Measurements from ENCODE around the gene PLA2G2A. TPM values are rescaled to one million over a fixed set of nuclear protein-coding genes. Genes with fewer than 3 reads are reported as not detected.

Gene PLA2G2A
- total RNA-seq, 1 experiment from 2014 or later = not detected

DNA sequence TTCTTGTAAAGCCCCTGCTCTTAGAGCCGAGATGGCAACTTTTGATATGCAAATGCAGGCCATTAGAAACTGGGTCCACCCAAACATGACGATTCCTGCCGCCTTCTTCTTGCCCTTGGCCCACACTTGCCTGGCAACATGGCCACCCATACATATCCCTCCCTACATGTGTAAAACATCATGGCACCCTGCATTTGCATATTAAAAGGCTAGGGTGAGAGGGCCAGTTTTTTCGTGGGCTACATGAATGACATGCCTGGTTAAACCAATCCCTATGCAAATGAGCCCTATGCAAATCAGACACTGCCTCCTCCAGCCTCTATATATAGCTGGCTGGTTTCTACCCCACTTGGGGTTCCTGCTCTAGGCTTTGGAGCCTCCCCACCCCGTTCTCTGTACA, 18.8 kb downstream of the PLA2G2A start:
- H3K9me3 ChIP-seq (replicated peaks) = no peaks in the 10 kb centered on the region
- no peak overlapping the region for H3K4me3 ChIP-seq
- H3K27ac ChIP-seq = no peak overlapping the region
- no peaks in the 10 kb centered on the region for H3K36me3 ChIP-seq
- no peaks in the 10 kb centered on the region for H3K4me1 ChIP-seq (replicated peaks)
- H3K27me3 ChIP-seq (replicated peaks) = peaks cover 8% of the 10 kb centered on the region
- DNase-seq (ENCODE audit: low read depth in 1 of 2, low spot score in 2 of 2) = no peak

DNA sequence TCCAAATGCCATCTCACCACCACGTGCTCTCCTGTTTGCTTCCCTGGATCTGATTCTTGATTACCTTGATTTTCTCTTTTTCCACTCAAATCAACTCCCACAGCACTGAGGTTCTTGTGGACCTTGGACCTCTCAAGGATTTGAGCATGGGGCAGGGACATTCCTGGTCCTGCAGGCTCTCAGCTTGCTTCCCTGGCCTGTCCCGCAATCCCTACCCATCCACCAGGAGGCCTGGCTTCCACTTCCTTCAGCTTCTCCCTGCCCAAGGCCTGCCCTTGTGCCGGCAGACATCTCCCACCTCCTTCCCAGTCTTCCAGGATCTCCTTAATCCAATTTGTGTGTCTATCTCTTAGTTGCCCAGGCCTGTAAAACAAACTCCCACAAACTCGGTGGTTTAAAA, 21.6 kb downstream of the PLA2G2A start:
- DNase-seq (ENCODE audit: low read depth in 1 of 2, low spot score in 2 of 2) = no peak
- Histone ChIP-seq H3K27ac (no peak overlapping the region), H3K9me3 (replicated peaks) (no peaks in the 10 kb centered on the region), H3K4me3 (no peak overlapping the region), H3K36me3 (no peaks in the 10 kb centered on the region), H3K4me1 (replicated peaks) (no peaks in the 10 kb centered on the region), H3K27me3 (replicated peaks) (no peaks in the 10 kb centered on the region)

DNA sequence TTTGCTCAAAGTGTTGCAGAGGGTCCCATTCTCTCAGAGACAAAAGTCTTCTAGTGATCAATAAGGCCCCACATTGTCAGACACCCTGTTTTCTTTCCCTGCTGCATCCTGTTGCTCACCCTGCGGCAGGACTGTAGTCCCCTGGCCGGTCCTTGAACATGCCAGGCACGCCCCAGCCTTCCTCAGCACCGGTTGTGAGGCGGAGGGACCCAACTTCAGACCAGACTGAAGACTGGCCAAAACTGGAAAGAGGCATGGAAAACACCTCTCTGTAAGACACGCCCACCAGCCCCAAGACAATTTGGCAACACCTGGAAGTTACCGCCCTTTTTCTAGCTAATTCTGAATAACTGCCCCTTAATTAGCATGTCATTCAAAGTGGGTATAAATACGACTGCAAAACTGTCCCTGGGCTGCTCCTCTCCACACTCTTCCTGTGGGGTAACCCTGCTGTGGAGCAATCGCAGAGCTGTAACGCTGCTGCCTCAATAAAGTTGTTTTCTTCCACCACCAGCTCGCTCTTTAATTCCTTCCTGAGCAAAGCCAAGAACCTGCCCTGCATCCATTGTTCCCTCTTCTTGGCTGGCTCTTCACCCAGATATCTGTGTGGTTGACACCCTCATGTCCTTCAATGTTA, 23.8 kb downstream of the PLA2G2A start:
- no peak overlapping the region for H3K27ac ChIP-seq
- DNase-seq (ENCODE audit: low read depth in 1 of 2, low spot score in 2 of 2) = no peak

DNA sequence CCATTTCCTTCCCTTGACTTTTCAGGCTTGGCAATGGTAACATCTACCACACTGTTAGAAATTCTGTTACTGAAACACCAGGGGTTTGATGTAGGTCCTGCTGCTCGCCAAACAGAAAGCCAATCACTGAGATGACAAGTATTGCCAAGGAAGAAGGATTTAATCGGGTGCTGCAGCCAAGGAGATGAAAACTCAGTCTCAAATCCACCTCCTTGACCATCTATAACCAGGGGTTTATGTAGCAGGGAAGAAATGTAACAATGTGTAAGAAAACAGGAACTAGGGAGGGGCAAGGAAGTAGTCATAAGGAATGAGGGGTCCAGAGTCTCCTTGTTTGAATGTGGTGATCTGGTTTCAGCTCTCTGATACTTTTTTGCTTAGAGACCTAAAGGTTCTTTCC, 25.4 kb downstream of the PLA2G2A start:
- Histone ChIP-seq H3K27ac (no peak overlapping the region), H3K4me1 (replicated peaks) (no peaks in the 10 kb centered on the region; the same call in 1 of the 2 replicates), H3K4me3 (no peak overlapping the region), H3K9me3 (replicated peaks) (no peaks in the 10 kb centered on the region), H3K36me3 (no peaks in the 10 kb centered on the region), H3K27me3 (replicated peaks) (0 out of 2 replicates have a peak, but pooled peaks cover 5% of the 10 kb centered on the region)
- DNase-seq (ENCODE audit: low read depth in 1 of 2, low spot score in 2 of 2) = no peak

More for the DNA sequence above, 23.8 kb downstream of the PLA2G2A start:
- no peaks in the 10 kb centered on the region for H3K9me3 ChIP-seq (replicated peaks)
- H3K4me1 ChIP-seq (replicated peaks) = no peaks in the 10 kb centered on the region
- H3K36me3 ChIP-seq = no peaks in the 10 kb centered on the region
- no peak overlapping the region for H3K4me3 ChIP-seq
- 0 out of 2 replicates have a peak, but pooled peaks cover 5% of the 10 kb centered on the region for H3K27me3 ChIP-seq (replicated peaks)

DNA sequence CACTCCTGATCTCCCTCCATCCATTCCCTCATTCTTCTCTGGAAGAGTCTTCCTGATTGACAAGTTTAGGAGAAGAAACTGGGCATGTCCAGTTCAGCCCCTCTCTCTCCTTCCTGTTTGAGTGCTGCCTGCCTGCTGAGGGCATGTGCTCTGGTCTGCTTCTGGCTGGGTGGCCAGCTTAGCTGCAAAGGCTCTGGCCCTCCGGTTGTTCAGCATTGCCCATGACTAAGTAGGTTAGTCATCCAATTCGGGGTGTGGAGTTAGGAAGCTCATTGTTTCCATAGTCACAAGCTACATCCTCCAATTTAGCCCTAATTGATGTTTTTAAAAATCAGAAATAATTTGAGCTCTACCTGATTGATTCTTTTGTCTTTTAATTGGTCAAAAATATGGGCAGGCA, 30.4 kb downstream of the PLA2G2A start:
- no peaks in the 10 kb centered on the region for H3K9me3 ChIP-seq (replicated peaks)
- H3K4me3 ChIP-seq = no peak overlapping the region
- H3K27ac ChIP-seq = 0 out of 2 replicates have a peak overlapping the region, but pooled peaks have one; percentile 25
- 0 out of 2 replicates have a peak, but pooled peaks cover 12% of the 10 kb centered on the region for H3K27me3 ChIP-seq (replicated peaks)
- no peaks in the 10 kb centered on the region for H3K36me3 ChIP-seq
- no peaks in the 10 kb centered on the region; the same call in 1 of the 2 replicates for H3K4me1 ChIP-seq (replicated peaks)
- peak; percentile 56 to 82 for DNase-seq (ENCODE audit: low read depth in 1 of 2, low spot score in 2 of 2)

DNA sequence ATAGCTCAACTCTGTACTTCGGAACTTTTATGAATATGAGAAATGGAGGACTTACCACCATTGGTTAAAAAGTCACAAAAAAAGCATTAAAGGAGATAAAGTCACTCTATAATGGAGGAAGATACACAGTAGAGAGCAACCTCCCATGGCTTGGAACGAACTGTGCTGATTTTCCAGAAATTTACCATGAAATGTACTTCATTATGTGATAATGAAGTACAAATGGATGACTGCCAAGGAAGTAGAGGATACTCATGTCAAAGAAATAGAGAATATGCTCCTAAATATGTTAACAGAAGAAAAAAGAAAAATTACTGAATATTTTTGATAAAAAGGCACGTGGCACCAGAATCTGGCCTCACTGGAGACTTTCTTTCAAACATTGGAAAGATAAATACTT, 32.4 kb downstream of the PLA2G2A start:
- Histone ChIP-seq H3K4me1 (replicated peaks) (no peaks in the 10 kb centered on the region; the same call in 1 of the 2 replicates), H3K36me3 (no peaks in the 10 kb centered on the region), H3K9me3 (replicated peaks) (no peaks in the 10 kb centered on the region), H3K27ac (no peak overlapping the region), H3K27me3 (replicated peaks) (0 out of 2 replicates have a peak, but pooled peaks cover 7% of the 10 kb centered on the region), H3K4me3 (no peak overlapping the region)
- no peak for DNase-seq (ENCODE audit: low read depth in 1 of 2, low spot score in 2 of 2)

DNA sequence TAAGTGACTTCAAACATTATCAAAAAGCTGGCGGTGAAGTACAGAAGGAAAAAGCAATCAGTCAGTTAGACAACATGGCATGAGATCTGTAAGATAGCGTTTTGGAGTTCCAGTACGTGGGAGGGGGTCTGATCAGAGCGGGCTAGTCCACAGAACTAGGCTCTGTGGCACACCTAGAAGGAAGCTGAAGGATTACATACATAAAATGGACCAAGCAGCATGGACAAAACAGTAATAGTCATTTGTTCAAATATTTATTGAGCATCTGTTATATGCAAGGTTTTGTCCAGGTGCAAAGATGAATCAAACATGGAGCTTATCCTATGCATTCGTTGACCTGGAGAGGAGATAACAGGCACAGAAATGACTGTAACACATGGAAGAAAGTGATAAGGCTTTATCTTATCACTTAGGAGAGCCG, 33.1 kb downstream of the PLA2G2A start:
- no peak for DNase-seq (ENCODE audit: low read depth in 1 of 2, low spot score in 2 of 2)
- H3K4me3 ChIP-seq = no peak overlapping the region
- H3K4me1 ChIP-seq (replicated peaks) = no peaks in the 10 kb centered on the region; the same call in 1 of the 2 replicates
- H3K27me3 ChIP-seq (replicated peaks) = 0 out of 2 replicates have a peak, but pooled peaks cover 7% of the 10 kb centered on the region
- H3K36me3 ChIP-seq = no peaks in the 10 kb centered on the region
- no peaks in the 10 kb centered on the region; the same call in 1 of the 2 replicates for H3K9me3 ChIP-seq (replicated peaks)
- H3K27ac ChIP-seq = no peak overlapping the region

DNA sequence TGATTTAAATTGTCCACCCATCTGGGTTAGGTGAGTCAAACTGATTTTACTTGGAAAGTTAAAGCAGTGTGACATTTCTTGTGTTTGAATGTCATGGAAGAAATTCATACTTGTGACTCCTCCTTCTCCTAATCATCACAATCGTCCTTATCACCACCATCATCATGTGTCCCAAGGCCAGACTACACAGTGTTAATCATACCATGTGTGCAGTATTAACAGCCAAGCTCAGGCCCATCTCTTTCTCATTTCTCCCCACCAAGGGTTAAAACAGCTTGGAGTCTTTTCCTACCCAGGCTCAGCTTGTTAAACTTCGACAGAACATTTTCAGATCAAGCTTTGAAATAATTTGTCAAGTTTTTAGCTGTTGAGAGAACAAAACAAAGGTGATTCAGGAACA, 33.5 kb downstream of the PLA2G2A start:
- no peaks in the 10 kb centered on the region; the same call in 1 of the 2 replicates for H3K9me3 ChIP-seq (replicated peaks)
- no peak for DNase-seq (ENCODE audit: low read depth in 1 of 2, low spot score in 2 of 2)
- no peak overlapping the region for H3K27ac ChIP-seq
- H3K27me3 ChIP-seq (replicated peaks) = 0 out of 2 replicates have a peak, but pooled peaks cover 7% of the 10 kb centered on the region
- H3K4me1 ChIP-seq (replicated peaks) = no peaks in the 10 kb centered on the region; the same call in 1 of the 2 replicates
- H3K36me3 ChIP-seq = no peaks in the 10 kb centered on the region
- no peak overlapping the region for H3K4me3 ChIP-seq

DNA sequence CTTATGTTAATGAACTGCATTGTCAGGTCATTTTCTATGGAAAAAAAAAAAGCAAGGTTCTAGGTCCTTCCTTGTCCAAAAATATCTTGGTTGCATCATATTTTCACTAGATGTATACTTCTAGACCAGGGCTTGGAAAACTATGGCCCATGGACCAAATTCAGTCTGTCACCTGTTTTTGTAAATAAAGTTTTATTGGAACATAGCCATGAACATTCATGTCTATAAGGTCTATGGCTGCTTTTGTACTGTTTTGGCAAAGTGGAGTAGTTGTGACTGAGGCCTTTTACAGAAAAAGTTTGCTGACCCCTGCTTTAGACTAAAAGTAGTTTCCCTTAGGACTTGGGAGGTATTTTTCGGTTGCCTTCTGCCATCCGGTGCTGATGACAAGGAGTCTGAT, 36.8 kb downstream of the PLA2G2A start:
- Histone ChIP-seq H3K36me3 (no peaks in the 10 kb centered on the region), H3K27ac (no peak overlapping the region)

DNA sequence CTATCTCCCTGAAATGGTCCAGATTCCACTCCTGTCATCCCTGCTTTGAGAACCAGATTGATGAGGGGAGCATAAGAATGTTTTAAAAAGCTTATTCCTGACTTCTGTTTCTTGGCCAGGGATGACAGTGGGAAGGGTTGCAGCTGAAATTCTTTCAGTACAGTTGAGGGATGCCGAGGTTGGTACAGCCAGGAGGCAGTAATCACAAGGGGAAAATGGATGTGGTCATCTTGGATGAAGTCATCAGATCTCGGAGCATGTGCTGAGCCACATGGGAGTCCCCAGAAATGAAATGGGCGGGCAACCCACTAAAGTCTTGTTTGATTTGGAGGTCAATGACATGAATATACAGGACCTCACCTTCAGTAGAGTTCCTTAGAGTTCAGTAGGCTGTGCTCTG, 37.3 kb downstream of the PLA2G2A start:
- DNase-seq (ENCODE audit: low read depth in 1 of 2, low spot score in 2 of 2) = no peak

More for the DNA sequence above, 36.8 kb downstream of the PLA2G2A start:
- Histone ChIP-seq H3K4me1 (replicated peaks) (no peaks in the 10 kb centered on the region), H3K27me3 (replicated peaks) (0 out of 2 replicates have a peak, but pooled peaks cover 7% of the 10 kb centered on the region), H3K9me3 (replicated peaks) (no peaks in the 10 kb centered on the region; the same call in 1 of the 2 replicates), H3K4me3 (no peak overlapping the region)
- no peak for DNase-seq (ENCODE audit: low read depth in 1 of 2, low spot score in 2 of 2)

DNA sequence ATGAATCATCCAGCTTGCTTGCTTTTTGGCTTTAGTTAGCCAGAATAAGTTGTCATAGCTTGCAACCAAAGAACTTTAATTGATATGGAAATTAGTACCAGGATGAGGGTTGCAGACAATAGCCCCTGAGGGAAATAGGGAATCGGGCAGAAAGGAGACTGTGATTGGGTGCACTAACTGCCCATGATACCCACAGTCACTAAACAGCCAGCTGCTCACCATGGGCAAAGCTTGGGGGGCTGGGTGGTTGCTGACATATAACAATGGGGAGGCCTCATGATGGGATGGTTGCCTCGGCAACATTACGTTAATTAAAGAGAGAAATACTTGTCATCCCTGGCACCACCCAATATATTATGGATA, 38.2 kb downstream of the PLA2G2A start:
- Histone ChIP-seq H3K27ac (no peak overlapping the region), H3K4me1 (replicated peaks) (no peaks in the 10 kb centered on the region), H3K36me3 (no peaks in the 10 kb centered on the region), H3K9me3 (replicated peaks) (no peaks in the 10 kb centered on the region; the same call in 1 of the 2 replicates), H3K4me3 (no peak overlapping the region), H3K27me3 (replicated peaks) (no peaks in the 10 kb centered on the region)
- DNase-seq (ENCODE audit: low read depth in 1 of 2, low spot score in 2 of 2) = no peak

More for the DNA sequence above, 37.3 kb downstream of the PLA2G2A start:
- no peaks in the 10 kb centered on the region; the same call in 1 of the 2 replicates for H3K9me3 ChIP-seq (replicated peaks)
- no peak overlapping the region for H3K27ac ChIP-seq
- H3K4me1 ChIP-seq (replicated peaks) = no peaks in the 10 kb centered on the region
- H3K27me3 ChIP-seq (replicated peaks) = 0 out of 2 replicates have a peak, but pooled peaks cover 7% of the 10 kb centered on the region
- no peaks in the 10 kb centered on the region for H3K36me3 ChIP-seq
- no peak overlapping the region for H3K4me3 ChIP-seq

DNA sequence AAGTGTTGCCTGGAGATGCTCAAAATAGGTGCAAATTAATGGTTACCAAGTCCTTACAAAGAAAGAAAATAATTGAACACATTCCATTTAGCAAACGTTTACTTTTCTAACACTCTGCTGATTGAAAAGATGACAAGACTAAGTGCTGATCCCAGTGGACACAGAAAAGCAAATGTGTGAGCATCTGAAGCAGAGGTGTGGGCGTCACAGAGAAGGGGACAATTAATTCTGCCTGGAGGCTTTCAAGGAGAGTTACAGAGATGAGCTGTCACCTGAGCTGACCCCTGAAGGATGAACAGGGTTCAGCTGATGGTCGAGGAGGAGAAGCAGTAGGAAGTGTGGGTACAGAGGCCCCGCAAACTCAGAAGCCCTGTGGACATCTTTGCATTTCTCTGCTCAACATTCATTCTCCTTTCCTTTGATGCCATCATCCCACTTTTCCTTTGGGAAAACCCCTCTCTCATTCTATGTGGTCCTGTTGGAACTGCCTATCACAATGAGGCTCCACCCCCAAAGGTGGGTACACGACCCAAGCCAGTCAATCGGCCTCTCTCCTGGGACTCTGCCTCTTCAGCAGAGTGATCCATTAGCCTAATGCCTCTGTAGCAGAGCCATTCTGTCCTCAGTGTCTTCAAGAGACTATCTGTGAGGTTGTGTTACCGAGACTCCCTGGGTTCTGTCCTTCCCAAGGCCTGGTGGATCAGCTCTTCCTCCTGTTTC, 38.8 kb downstream of the PLA2G2A start:
- no peaks in the 10 kb centered on the region for H3K4me1 ChIP-seq (replicated peaks)
- no peak overlapping the region for H3K27ac ChIP-seq
- DNase-seq (ENCODE audit: low read depth in 1 of 2, low spot score in 2 of 2) = no peak
- H3K27me3 ChIP-seq (replicated peaks) = no peaks in the 10 kb centered on the region
- no peaks in the 10 kb centered on the region; the same call in 1 of the 2 replicates for H3K9me3 ChIP-seq (replicated peaks)
- no peaks in the 10 kb centered on the region for H3K36me3 ChIP-seq
- no peak overlapping the region for H3K4me3 ChIP-seq

DNA sequence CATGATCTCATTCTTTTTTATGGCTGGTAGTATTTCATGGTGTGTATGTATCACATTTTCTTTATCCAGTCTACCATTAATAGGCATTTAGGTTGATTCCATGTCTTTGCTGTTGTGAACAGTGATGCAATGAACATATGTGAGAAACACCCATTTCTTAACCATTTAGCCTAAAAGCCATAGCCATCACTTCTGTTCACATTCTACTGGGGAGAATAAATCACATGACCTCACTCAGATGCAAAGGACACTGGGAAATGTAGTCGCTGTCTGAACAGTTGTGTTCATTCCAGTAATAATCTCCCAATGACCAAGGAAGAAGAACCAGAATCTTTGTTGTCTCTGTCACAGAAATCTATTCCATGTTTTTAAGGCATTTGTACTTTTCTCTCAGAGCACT, 40.9 kb downstream of the PLA2G2A start:
- DNase-seq (ENCODE audit: low read depth in 1 of 2, low spot score in 2 of 2) = no peak
- no peaks in the 10 kb centered on the region for H3K36me3 ChIP-seq
- no peaks in the 10 kb centered on the region for H3K27me3 ChIP-seq (replicated peaks)
- no peak overlapping the region for H3K27ac ChIP-seq
- no peaks in the 10 kb centered on the region for H3K4me1 ChIP-seq (replicated peaks)
- no peak overlapping the region for H3K4me3 ChIP-seq
- no peaks in the 10 kb centered on the region; the same call in 1 of the 2 replicates for H3K9me3 ChIP-seq (replicated peaks)

Data from SJSA1 (cell line).